OCI-LY7 (cell line): Measurements from ENCODE around the gene MAPK14. TPM values are rescaled to one million over a fixed set of nuclear protein-coding genes. Genes with fewer than 3 reads are reported as not detected.

Source experiments
- BruUV-seq: library from RNA; stranded (reverse); fragments of 400-500 nt; replicated peaks from 2 replicates; lab custom pipeline; 2021; lab: Mats Ljungman, UMichigan
- CTCF ChIA-PET: fragments of 300-600 bp; sonication (Branson Sonifier 250); formaldehyde crosslinking; loops from one replicate; lab custom pipeline; 2022; ENCODE audit warnings: antibody characterized with exemption; ENCODE audit not compliant: unreplicated experiment; lab: Charles Lee
- POLR2A ChIA-PET: fragments of 300-600 bp; sonication (Branson Sonifier 250); formaldehyde crosslinking; loops from one replicate; lab custom pipeline; 2022; ENCODE audit warnings: antibody characterized with exemption; lab: Charles Lee
- DNase-seq: peaks from one replicate; pipeline ENCODE4 v3.0.0-alpha.2; 2015; ENCODE audit warnings: low spot score
- H2AFZ ChIP-seq: fragments of 200-600 bp; sonication (generic), shearing (Covaris generic); 2 replicates; pipeline ENCODE4 v1.6.1; 2014; ENCODE audit warnings: mild to moderate bottlenecking, antibody characterized with exemption, low read length, moderate library complexity
- H3K27ac ChIP-seq: fragments of 200-600 bp; sonication (generic); 2 replicates; pipeline ENCODE4 v1.5.1; 2014; ENCODE audit warnings: mixed run types, low read depth, mild to moderate bottlenecking, moderate library complexity, low read length, inconsistent platforms; ENCODE audit not compliant: poor library complexity, severe bottlenecking
- H3K36me3 ChIP-seq: fragments of 200-600 bp; sonication (generic); 2 replicates; pipeline ENCODE4 v1.6.1; 2014; ENCODE audit warnings: mild to moderate bottlenecking, antibody characterized with exemption, low read length, moderate library complexity, mixed read lengths; ENCODE audit not compliant: insufficient read depth
- H3K4me1 ChIP-seq: fragments of 200-600 bp; sonication (generic); 2 replicates; pipeline ENCODE4 v1.5.1; 2014; ENCODE audit warnings: mild to moderate bottlenecking, low read length; ENCODE audit not compliant: insufficient read depth, poor library complexity, severe bottlenecking
- H3K4me2 ChIP-seq: fragments of 200-600 bp; sonication (generic); 2 replicates; pipeline ENCODE4 v1.6.1; 2014; ENCODE audit warnings: mild to moderate bottlenecking, low read length
- H3K4me3 ChIP-seq: fragments of 200-600 bp; sonication (generic); 2 replicates; pipeline ENCODE4 v1.5.1; 2014; ENCODE audit warnings: mild to moderate bottlenecking, low read depth, low read length; ENCODE audit not compliant: poor library complexity, severe bottlenecking
- H3K79me2 ChIP-seq: fragments of 200-600 bp; sonication (generic); 2 replicates; pipeline ENCODE4 v1.6.1; 2016; ENCODE audit warnings: low read depth, mild to moderate bottlenecking, low read length, moderate library complexity, mixed read lengths; ENCODE audit not compliant: insufficient read depth
- H3K9me2 ChIP-seq: fragments of 200-600 bp; sonication (generic); 2 replicates; pipeline ENCODE4 v1.6.1; 2016; ENCODE audit warnings: mild to moderate bottlenecking, low read length, mixed read lengths; ENCODE audit not compliant: insufficient read depth
- H3K9me3 ChIP-seq: fragments of 200-600 bp; sonication (generic); 2 replicates; pipeline ENCODE4 v1.6.1; 2014; ENCODE audit warnings: mild to moderate bottlenecking, mixed run types, low read length, mixed read lengths
- H4K20me1 ChIP-seq: fragments of 200-600 bp; sonication (generic); 2 replicates; pipeline ENCODE4 v1.6.1; 2014; ENCODE audit warnings: mild to moderate bottlenecking, antibody characterized with exemption, low read length, moderate library complexity, mixed read lengths; ENCODE audit not compliant: insufficient read depth
- CTCF ChIP-seq: fragments of 200-600 bp; sonication (generic); conservative IDR thresholded peaks from 2 replicates; pipeline ENCODE4 v1.5.1; 2014; ENCODE audit warnings: mild to moderate bottlenecking, antibody characterized with exemption, low read length, moderate library complexity, mixed read lengths
- EZH2phosphoT487 ChIP-seq: fragments of 200-600 bp; sonication (generic); IDR thresholded peaks from 2 replicates; pipeline ENCODE4 v1.6.1; 2018; ENCODE audit warnings: low read depth, borderline replicate concordance, mild to moderate bottlenecking, mixed run types, antibody characterized with exemption, low read length, moderate library complexity, mixed read lengths
- intact Hi-C: fragments of 100-400 bp; cut with micrococcal nuclease; formaldehyde crosslinking; loops from one replicate; pipeline ENCODE4 v1.10.0; 2022; ENCODE audit not compliant: unreplicated experiment
- total RNA-seq, 2 experiments: library from RNA; depleted of rRNA in 1 of 2; stranded (reverse); fragments of >200 nt in 1 of 2; shearing (Covaris generic) in 1 of 2; gene quantifications; 2 replicates each; pipeline ENCODE4 v1.2.3, GENCODE V29; 2014 to 2022

The MAPK14 gene
- total RNA-seq, 2 experiments from 2014 or later: 38.7 to 43.1 TPM

- H3K27ac ChIP-seq: no peak overlapping the region
- H3K36me3 ChIP-seq: no peaks in the 10 kb centered on the region
- no peak for DNase-seq
- TF ChIP-seq CTCF: no peak
- TF ChIP-seq EZH2phosphoT487: no peak
- H4K20me1 ChIP-seq: no peaks in the 10 kb centered on the region
- BruUV-seq: no TSS peak
- intact Hi-C loops: no loop called here
- no peak overlapping the region for H3K4me2 ChIP-seq
- no peaks in the 10 kb centered on the region for H3K79me2 ChIP-seq
- H3K9me3 ChIP-seq: no peaks in the 10 kb centered on the region
- ChIA-PET POLR2A (no interaction called here), CTCF (no interaction called here)
- no peaks in the 10 kb centered on the region for H3K9me2 ChIP-seq
- peaks cover 16% of the 10 kb centered on the region for H3K4me1 ChIP-seq
- no peak overlapping the region for H3K4me3 ChIP-seq
- H2AFZ ChIP-seq: no peak overlapping the region
Measured at GRCh38 chr6:36141961-36142360, 114.4 kb downstream of the MAPK14 start.

DNA sequence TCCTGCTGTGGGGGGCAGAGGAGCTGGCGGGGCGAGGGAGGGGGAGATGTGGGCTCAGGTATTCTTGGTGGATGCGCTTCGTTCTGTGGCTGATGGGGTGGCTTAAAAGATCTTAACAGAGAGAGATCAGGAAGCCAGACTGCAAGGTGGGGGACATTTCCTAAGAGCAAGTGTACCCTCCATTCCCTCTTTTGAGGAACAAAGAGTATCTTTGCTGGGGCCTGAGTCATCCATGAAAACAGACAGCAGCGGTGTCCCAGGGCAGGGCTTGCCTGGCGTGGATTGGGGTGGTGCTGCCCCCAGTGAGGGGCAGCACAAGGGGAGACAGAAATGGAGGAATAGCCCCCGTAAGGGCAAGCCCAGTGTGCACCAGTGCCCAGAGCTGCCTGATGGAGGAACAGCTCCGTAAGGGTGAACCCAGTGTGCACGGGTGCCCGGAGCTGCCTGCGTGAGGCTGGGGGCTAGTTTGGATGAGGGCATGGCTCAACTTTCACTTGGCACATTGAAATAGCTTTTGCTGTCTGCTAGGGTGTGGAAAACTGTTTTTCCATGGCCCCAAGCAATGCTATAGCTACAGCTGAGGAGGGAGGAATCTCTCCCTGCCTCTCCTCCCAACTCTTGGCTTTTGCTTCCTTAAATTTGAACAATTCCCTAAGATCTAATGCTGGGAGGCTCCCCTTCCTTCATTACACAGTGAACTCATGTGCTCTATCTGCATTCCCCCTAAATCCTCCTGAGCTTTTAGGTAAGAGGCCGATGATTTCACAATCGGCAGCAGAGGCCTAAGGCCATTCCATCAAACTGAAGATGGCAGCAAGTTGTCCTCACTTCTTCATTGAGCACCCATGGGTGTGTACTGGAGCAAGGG, 115.6 kb downstream of the MAPK14 start:
- H3K79me2 ChIP-seq: no peaks in the 10 kb centered on the region
- no peak for DNase-seq
- H2AFZ ChIP-seq: no peak overlapping the region
- no peak overlapping the region for H3K4me2 ChIP-seq
- no TSS peak for BruUV-seq
- H3K27ac ChIP-seq: no peak overlapping the region
- intact Hi-C loops: no loop called here
- no peaks in the 10 kb centered on the region for H3K9me2 ChIP-seq
- TF ChIP-seq EZH2phosphoT487: no peak
- TF ChIP-seq CTCF: no peak
- no peaks in the 10 kb centered on the region for H3K9me3 ChIP-seq
- no peaks in the 10 kb centered on the region for H3K36me3 ChIP-seq
- H3K4me3 ChIP-seq: no peak overlapping the region
- CTCF ChIA-PET: no interaction called here
- POLR2A ChIA-PET: interaction anchor here (0.7 kb wide), 1 partner anchor 84 kb away, joined by 3 read pairs; no protein-coding TSS in a partner anchor
- H3K4me1 ChIP-seq: peaks cover 14% of the 10 kb centered on the region
- no peaks in the 10 kb centered on the region for H4K20me1 ChIP-seq

- intact Hi-C loops: no loop called here
- no peak for DNase-seq
- Histone ChIP-seq H3K9me2 (no peaks in the 10 kb centered on the region), H3K9me3 (no peaks in the 10 kb centered on the region), H3K4me1 (peaks cover 3% of the 10 kb centered on the region), H3K4me3 (no peak overlapping the region), H3K27ac (no peak overlapping the region), H4K20me1 (no peaks in the 10 kb centered on the region), H2AFZ (no peak overlapping the region), H3K79me2 (no peaks in the 10 kb centered on the region), H3K36me3 (no peaks in the 10 kb centered on the region), H3K4me2 (no peak overlapping the region)
- ChIA-PET POLR2A (no interaction called here), CTCF (no interaction called here)
- no TSS peak for BruUV-seq
- TF ChIP-seq CTCF: no peak
- TF ChIP-seq EZH2phosphoT487: no peak
Measured at GRCh38 chr6:36145495-36145894, 117.9 kb downstream of the MAPK14 start.
